HG02885 (cell line): ENCODE results near the gene TRIM3.
A peak's percentile ranks its signal among the peaks of the same experiment; 100 is the strongest.

Experiments used
- ATAC-seq: cut with Tn5 transposase; IDR thresholded peaks from one replicate; pipeline ENCODE4 v1.9.1; 2021; ENCODE audit warnings: mild to moderate bottlenecking; ENCODE audit not compliant: unreplicated experiment, poor library complexity

Gene TRIM3

DNA sequence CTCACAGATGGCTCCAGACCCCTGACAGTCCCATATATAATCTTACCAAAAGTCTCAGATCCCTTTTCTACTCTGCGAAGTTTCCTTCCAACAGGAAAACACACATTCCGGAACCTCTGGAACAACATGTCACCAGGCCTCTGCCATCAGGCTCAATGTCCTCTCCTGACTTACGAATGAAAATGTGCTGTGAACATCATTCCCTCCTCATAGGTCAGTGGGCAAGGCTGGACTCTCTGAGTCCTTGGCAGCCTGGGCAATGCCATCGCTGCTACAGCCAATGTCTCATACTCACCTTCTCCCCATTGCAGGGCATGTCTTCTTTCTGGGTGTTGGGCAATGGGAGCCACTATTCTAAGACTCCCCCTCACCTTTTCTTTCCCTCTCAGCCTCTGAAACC lies 31.3 kb downstream of the TRIM3 start:
- ATAC-seq = no peak

- no peak for ATAC-seq
Observed at GRCh38 chr11:6440906-6441358, 32.8 kb downstream of the TRIM3 start, which contains the start of gene HPX. TSS of gene HPX (minus strand) at chr11:6440987. CDS start at chr11:6440963, 24 bp downstream.

GRCh38 chr11:6438979-6439571 lies 34.7 kb downstream of the TRIM3 start:
- no peak for ATAC-seq

DNA sequence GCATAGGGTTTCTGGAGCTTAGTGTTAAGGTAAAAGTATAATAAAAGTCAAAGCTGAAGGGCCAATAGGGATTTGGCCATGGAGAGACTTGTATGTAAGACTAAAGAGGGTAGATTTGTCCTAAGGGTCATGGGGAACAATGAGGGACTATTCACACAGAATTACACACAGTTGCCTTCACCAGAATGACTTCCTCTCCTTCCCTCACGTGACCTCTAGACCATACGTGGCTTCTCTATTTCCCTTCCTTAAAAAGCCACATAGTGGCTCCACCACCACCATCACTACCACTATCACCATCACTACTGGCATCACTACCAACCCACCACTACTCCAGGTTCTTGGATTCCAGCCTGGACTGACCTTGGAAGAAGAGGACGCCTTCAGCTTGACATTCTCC lies 35.7 kb downstream of the TRIM3 start:
- no peak for ATAC-seq

GRCh38 chr11:6437423-6437822 lies 36.3 kb downstream of the TRIM3 start:
- no peak for ATAC-seq

DNA sequence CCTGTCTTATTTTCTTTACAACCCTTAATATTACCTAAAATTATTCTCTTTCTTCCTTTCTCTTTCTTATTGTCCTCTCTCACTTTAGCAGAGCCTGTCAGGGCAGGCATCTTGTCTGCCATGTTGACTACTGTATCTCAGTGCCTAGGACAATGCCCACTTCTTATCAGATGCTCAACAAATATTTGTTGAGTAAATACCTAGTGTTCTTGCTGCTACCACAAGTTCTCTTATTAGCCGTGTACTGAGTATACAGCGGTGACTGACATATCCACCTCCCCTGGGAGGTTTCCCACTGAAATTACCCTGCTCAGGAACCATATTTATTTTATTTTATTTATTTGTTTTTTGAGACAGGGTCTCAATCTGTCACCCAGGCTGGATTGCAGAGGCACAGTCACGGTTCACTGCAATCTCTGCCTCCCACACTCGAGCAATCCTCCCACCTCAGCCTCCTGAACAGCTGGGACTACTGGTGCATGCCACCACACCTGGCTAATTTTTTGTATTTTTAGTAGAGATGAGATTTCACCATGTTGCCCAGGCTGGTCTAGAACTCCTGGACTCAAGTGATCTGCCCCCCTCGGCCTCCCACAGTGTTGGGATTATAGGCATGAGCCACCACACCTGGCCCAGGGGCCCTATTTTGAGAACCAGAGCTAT lies 39.6 kb downstream of the TRIM3 start:
- peak; percentile 38 for ATAC-seq

GRCh38 chr11:6431861-6432260 lies 41.9 kb downstream of the TRIM3 start:
- no peak for ATAC-seq

- no peak for ATAC-seq
Observed at GRCh38 chr11:6427516-6427915, 46.2 kb downstream of the TRIM3 start.

- no peak for ATAC-seq
Observed at GRCh38 chr11:6420677-6421076, 53.1 kb downstream of the TRIM3 start.

- ATAC-seq = peak; percentile 68
Observed at GRCh38 chr11:6419009-6419631, 54.6 kb downstream of the TRIM3 start, which contains the start of gene APBB1. TSS of gene APBB1 (minus strand) at chr11:6419094. CDS start at chr11:6411347, 7,747 bp downstream.

- no peak for ATAC-seq
Observed at GRCh38 chr11:6418557-6419008, 55.2 kb downstream of the TRIM3 start.

- ATAC-seq = no peak
Observed at GRCh38 chr11:6417907-6418556, 55.7 kb downstream of the TRIM3 start.

DNA sequence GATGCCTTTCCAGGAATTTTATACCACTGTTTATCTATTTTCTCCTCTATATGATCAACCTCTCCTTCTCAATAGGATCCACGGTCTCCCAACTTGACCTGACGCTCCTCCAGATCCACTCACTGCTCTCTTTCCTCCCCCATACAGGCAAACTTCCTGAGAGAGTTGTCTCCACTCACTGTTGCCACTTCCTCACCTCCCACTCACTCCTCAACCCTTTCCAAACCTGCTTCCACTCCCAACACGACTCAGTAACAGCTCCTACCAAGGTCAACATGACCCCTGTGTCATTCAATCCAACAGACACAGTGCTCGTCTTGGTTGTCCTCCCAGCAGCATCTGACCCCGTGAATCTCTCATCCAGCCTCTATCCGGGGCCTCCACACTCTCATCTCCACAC lies 57.9 kb downstream of the TRIM3 start:
- ATAC-seq = no peak

- peak; percentile 33 for ATAC-seq
Observed at GRCh38 chr11:6414874-6415328, 58.8 kb downstream of the TRIM3 start.

- ATAC-seq = no peak
Observed at GRCh38 chr11:6413791-6414201, 59.9 kb downstream of the TRIM3 start.

GRCh38 chr11:6411594-6412031 lies 62.1 kb downstream of the TRIM3 start:
- no peak for ATAC-seq

DNA sequence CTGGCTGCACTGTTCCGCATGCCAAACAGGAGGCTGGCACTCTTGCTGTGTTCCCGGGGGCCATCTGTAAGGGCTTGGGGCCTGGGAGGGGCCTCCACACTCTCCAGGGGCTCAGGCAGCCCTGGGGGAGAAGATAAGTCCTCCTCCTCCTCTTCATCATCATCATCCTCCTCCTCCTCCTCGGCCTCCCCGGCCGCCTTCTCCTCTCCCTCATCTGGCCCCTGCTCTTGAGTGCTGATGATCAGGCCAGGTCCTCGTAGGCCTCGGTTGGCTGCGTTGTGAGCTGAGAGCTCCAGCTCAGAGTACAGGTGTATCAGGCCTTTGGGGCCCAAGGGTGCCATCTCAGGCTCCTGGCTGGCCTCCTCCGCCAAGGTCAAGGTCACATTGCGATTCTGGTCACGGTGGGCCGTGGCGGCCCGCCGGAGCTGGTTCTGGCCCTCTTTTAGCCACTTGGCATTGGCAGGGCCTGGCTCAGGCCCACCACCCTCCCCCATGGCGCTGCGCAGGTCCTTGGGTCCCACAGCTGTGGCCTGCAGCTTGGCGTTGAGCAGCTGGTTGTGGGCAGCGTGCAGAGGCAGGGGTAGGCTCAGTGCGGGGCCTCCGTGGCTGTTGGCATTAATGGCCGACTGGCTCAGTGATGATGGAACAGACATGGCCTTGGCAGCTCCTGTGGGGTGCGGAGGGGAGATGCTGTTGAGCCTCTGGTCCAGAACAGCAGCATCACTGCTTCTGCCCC lies 62.9 kb downstream of the TRIM3 start:
- ATAC-seq = no peak

DNA sequence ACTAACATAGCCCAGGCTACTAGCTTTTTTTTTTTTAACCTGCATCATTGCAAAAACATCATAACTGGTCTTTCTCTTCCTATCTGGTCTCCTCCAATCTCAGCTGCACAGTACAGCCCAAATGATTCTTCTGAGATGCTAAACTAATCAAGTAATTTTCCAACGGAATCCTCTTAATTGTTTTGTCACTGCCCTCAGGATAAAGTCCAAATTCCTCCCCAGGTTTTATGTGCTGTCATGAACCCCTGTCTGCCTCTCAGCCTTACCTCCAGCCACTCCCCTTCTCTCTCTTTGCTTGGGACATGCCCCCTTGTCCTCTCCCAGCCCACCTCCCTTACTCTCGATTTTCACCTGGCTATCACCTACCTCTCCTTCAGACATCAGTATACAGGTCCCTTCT lies 67.4 kb downstream of the TRIM3 start:
- no peak for ATAC-seq

DNA sequence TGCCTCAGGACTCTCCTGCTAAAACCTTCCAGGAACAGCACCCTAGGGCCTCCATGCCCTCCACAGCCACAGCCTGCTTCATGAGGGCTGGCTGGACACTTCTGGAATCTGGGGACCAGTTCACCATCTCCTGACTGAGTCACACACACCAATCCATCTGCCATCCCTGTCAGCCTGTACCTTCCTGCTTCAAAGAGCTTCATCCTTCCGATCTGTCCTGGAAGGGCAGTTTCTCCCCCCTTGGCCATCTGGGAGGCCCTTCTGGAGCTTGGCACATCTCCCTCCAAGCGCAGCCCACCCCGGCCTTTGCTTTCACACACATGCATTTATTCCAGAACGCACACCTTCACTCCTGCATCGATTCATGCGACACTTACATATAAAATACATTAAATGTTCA lies 67.9 kb downstream of the TRIM3 start:
- no peak for ATAC-seq

- ATAC-seq = no peak
Observed at GRCh38 chr11:6405052-6405667, 68.6 kb downstream of the TRIM3 start.
